EH (cell line): ENCODE data around the gene CLDN7.

ENCODE experiments used
- DNase-seq: peaks from one replicate; pipeline ENCODE4 v3.0.0-alpha.2; 2015; ENCODE audit warnings: low read depth

CLDN7 gene

DNA sequence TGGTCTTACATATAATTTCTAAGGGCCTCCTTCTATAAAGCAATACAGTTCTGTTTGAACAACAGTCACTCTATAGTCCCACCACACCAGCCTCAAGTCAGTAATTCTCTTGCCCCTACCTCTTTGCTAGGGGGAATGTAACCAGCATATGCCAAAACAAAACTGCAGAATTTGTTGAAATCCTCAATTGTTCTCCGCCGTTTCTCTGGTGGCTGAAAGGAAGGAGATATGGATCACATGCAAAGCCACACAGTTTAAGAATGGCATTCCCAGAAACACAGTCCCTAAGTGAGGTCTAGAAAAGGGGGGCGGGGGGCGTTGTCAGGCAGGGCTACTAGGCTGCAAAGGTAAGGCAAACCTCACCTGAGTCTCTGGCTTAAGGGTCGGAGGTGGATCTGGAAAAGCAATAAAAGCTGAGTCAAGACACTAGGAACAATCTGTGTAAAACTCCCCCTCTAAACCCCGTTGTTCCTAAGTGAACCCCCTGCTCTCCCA lies 25.0 kb downstream of the CLDN7 start:
- DNase-seq: no peak

DNA sequence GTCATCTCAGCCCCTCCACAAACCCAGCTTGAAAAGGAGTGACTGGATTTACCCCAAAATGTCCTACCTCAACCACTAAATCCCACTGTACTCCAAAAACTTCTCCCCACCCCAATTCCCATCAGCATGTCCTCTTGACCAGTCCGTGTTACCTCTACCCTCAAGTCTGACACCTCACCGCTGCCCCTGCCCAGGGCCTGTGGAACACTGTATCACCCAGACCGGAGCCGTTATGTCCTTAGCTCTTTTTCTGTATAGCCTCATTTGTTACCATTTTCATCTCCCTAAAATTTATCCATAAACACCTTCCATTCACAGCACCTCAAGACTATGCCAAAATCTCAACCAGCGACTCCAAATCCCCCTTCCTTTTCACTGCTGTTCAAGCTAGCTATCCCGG lies 25.5 kb downstream of the CLDN7 start:
- no peak for DNase-seq

- no peak for DNase-seq
Measured at GRCh38 chr17:7235693-7236665, 26.3 kb downstream of the CLDN7 start.

GRCh38 chr17:7234083-7234951 lies 28.0 kb downstream of the CLDN7 start, which contains the start of gene DVL2:
DVL2 (minus strand) TSS chr17:7234517; CDS start chr17:7234262, 255 bp downstream.
- DNase-seq: peak; percentile 95

GRCh38 chr17:7233701-7234082 lies 28.6 kb downstream of the CLDN7 start:
- DNase-seq: no peak

DNA sequence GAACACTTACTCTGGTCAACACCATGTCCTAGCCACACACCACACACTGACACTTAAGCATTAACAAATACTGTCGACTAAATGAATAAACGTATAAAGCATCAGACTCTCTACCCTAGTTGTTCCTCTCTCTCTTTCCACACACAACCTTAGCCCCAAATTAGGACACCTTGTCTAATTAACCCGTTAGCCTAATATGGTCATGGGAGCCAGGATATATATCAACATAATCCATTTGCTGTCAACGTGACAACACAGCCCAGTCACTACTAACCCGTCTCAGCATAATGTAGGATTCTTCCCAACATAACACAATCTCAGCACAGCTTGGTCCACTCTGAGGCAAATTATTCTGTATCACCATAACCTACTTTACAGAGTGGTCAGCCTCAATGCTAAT lies 30.2 kb downstream of the CLDN7 start:
- no peak for DNase-seq

- DNase-seq: no peak
Measured at GRCh38 chr17:7229504-7229903, 32.8 kb downstream of the CLDN7 start.

GRCh38 chr17:7228920-7229319 lies 33.4 kb downstream of the CLDN7 start:
- no peak for DNase-seq

DNA sequence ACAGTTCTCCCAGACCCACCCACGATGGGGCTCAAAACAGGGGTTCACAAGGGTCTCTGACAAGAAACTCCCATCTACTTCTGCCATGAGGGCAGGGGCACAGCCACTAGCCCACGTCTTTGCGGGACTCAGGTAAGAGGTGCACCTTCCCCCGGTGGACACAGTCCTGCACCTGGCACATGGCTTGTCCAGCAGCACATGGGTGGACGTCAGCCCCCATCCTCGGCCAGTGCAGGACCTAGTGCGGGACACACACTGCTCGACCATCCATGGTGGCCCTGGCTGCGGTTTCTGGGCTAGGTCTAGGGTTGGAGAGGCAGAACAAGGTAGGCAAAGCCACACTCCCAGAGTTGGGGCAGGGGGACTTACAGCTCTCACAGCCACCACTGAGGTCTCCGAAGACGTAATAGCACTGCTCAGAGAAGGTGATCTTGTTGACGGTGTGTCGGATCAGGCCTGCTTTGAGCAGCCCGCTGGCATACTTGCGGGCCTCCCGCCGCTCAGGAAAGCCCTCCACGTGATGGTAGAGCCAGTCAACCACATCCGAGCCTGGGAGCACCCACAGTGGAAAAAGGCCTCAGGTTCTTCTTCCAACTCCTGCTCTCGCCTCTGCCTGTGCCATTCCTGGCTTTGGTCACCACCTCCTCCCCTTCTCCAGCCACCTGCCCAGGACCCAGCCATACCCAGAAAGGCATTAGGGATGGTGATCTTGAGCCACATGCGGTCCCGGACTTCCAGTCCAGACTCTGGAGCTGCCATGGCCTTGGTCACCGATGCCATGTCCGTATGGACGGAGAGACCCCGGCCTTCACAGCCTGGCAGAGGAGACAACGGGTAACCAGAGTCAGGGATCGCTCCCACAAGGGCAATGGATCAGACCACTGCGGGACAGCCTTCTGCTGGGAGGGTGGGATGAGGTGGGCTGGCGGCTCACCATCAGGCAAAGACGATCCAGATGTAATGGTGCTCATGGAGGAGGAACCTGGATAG lies 35.3 kb downstream of the CLDN7 start:
- DNase-seq: no peak

GRCh38 chr17:7225711-7226331 lies 36.5 kb downstream of the CLDN7 start:
- DNase-seq: no peak

DNA sequence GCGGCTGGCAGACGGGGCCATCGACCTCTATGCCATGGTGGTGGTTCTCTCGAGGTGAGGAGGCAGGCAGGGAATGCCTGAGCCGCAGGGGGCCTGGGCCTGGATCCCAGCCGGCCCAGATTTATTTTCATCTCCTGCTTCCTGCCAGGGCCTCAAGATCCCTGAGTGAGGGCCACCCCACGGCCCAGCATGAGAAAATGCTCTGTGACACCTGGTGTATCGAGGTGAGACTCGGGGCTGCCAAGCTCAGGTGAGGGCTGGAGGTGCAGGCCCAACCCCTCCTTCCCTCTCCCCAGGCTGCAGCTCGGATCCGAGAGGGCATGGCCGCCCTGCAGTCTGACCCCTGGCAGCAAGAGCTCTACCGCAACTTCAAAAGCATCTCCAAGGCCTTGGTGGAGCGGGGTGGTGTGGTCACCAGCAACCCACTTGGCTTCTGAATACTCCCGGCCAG lies 37.6 kb downstream of the CLDN7 start:
- DNase-seq: no peak

- DNase-seq: no peak
Measured at GRCh38 chr17:7224110-7224509, 38.2 kb downstream of the CLDN7 start.

GRCh38 chr17:7223375-7223774 lies 38.9 kb downstream of the CLDN7 start:
- no peak for DNase-seq

GRCh38 chr17:7222972-7223292 lies 39.3 kb downstream of the CLDN7 start:
- no peak for DNase-seq

DNA sequence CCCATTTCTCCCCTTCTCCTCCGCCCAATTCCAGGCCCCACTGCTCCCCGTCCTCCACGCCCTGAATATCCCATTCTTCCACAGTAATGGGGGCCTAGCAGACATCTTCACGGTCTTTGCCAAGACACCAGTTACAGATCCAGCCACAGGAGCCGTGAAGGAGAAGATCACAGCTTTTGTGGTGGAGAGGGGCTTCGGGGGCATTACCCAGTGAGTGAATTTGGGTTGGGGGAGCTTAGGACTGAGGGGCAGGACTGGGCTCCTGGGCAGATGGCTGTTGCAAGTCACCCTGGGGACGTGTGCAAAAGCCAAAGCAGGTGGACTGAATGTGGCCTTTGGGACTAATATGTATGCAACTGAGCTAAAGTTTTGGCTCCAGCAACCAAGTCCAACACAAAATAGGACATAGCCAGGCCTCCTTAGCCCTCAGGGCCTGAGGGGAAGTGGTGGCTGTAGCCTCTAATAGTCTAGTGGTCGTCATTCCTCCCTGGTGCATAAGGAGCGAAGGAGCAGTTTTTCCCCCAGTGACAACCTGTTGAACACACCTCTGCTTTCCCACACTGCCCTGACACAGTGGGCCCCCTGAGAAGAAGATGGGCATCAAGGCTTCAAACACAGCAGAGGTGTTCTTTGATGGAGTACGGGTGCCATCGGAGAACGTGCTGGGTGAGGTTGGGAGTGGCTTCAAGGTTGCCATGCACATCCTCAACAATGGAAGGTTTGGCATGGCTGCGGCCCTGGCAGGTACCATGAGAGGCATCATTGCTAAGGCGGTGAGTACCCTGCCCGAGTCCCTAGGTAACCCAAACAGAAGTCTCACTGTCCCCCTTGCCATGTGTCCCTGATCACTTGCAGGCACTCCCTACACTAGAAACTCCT lies 39.9 kb downstream of the CLDN7 start:
- no peak for DNase-seq

DNA sequence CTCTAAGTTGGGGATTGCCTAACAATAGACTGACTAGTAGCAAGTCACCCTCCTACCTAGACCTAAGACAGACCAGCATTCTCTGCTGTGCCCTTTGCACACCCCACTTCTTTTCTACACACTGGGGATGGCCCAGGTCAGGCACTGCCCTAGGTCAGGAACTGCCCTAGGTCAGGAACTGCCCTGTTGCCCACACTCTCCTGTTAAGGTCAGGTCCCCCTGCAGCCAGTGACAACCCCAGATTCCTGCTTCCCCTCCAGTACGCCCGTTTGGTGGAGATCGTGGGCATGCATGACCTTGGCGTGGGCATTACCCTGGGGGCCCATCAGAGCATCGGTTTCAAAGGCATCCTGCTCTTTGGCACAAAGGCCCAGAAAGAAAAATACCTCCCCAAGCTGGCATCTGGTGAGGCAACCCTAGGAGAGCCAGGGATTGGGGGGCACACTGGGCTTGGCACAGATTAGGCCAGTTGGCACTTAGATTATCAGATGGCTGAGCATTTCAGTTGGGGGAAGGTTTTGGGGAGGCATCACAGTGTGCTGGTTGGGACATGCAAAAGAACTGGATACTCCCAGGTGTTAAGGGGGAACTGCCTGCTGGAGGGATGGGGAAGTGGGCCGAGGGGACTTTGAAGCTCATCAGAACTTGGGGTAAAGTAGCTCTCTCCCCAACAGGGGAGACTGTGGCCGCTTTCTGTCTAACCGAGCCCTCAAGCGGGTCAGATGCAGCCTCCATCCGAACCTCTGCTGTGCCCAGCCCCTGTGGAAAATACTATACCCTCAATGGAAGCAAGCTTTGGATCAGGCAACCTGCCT lies 40.8 kb downstream of the CLDN7 start:
- no peak for DNase-seq

DNA sequence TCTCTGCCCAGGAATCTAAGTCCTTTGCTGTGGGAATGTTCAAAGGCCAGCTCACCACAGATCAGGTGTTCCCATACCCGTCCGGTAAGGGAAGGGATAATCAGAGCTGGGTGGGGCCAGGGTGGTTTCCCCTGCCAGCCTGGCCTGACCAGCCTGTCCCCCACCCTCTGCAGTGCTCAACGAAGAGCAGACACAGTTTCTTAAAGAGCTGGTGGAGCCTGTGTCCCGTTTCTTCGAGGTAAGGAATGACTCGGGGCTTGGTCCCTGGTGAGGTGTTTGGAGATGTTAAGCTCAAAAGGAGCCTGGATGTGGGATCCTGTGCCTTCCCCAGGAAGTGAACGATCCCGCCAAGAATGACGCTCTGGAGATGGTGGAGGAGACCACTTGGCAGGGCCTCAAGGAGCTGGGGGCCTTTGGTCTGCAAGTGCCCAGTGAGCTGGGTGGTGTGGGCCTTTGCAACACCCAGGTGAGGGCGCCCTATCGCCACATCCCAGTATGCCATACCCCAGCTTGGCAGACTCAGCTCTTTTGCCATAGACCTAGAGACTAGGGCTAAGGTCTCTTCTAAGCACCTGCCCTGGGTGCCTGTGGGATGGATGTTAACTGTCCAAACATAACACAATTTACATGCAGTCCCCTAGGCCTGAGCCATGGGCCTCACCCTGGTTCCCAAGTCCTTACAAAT lies 41.5 kb downstream of the CLDN7 start:
- DNase-seq: peak; percentile 69

GRCh38 chr17:7219812-7220592 lies 42.3 kb downstream of the CLDN7 start, which contains the start of the genes ACADVL and DLG4:
ACADVL (plus strand) TSS chr17:7219938; CDS start chr17:7219985, 47 bp downstream.
DLG4 (minus strand) TSS chr17:7219836.
- peak; percentile 90 for DNase-seq
